ENCODE results near the gene UGT1A5. TPM values are rescaled to one million over a fixed set of nuclear protein-coding genes. Genes with fewer than 3 reads are reported as not detected.

UGT1A5 gene
- total and polyA plus RNA-seq, 2 of the 8 experiments (the other 6 are each of a cell fraction or from before 2014, with no cell fraction given): not detected

DNA sequence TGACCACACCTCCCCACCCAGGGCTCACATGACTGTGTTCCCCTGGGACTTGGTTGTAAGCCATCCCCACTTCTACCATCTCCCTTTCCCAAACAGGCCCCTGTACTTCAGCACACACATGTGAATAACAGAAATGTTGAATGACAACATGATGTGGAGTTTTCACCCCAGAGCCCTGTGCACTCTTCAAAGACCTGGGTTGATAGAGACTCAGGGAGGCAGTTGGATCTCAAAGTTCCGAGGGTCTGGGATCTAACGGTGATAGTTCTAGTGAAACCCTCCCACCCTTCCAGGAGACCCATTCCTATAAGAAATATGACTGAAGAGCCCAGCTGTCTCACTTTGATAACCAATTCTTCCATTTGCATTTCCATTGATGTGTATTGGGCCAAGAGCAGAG is 65.3 kb downstream of the UGT1A5 start, which contains the start of gene MROH2A:
TSS of gene MROH2A (plus strand) at position 301 of the 400 bp plus-strand sequence. CDS start 1,029 bp downstream, outside the sequence.
- no peak within 1 kb of the TSS for H3K4me3 ChIP-seq (ENCODE audit: extremely low read depth in 1 of 4, insufficient read depth in 2 of 4, low read depth in 3 of 4, low read length in 4 of 4)
- no peaks in the 10 kb centered on the region for H3K36me3 ChIP-seq (ENCODE audit: control insufficient read depth in 2 of 4, insufficient read depth in 4 of 4, low read length in 3 of 4)
- H2BK20ac ChIP-seq (ENCODE audit: low read length): no peak within 1 kb of the TSS
- no peak within 1 kb of the TSS for H4K91ac ChIP-seq (replicated peaks; ENCODE audit: insufficient read length, low read length)
- no peak within 1 kb of the TSS for H2BK12ac ChIP-seq (ENCODE audit: low read depth, low read length)
- H2BK15ac ChIP-seq (ENCODE audit: low read length): no peak within 1 kb of the TSS
- H3K4me2 ChIP-seq (ENCODE audit: insufficient read depth in 1 of 2, low read depth in 2 of 2, low read length in 2 of 2): no peak within 1 kb of the TSS
- H3K79me2 ChIP-seq (ENCODE audit: control insufficient read depth in 1 of 2, insufficient read depth in 2 of 2, low read length in 2 of 2): no peaks in the 10 kb centered on the region
- ChIA-PET POLR2A (ENCODE audit: partially characterized antibody) (interaction anchor here (1.0 kb wide), 1 partner anchor 10 kb away, joined by 3 read pairs; no protein-coding TSS in a partner anchor), CTCF (ENCODE audit: partially characterized antibody) (no interaction called here)
- H3K27ac ChIP-seq (ENCODE audit: low read depth, low read length): no peak within 1 kb of the TSS
- no peak within 1 kb of the TSS for H3K9ac ChIP-seq (replicated peaks in 1 of 4; ENCODE audit: extremely low read depth in 1 of 4, low read depth in 3 of 4, low read length in 3 of 4)
- no peak for TF ChIP-seq KDM4A (IDR thresholded peaks at IDR 0.05; ENCODE audit: low read depth, low read length, severe bottlenecking)
- TF ChIP-seq SP2 (IDR thresholded peaks at IDR 0.05; ENCODE audit: low read length): no peak
- TF ChIP-seq RXRA (IDR thresholded peaks at IDR 0.05; ENCODE audit: insufficient read depth, low read depth, low read length): no peak
- no peak for TF ChIP-seq JUND (IDR thresholded peaks at IDR 0.05; ENCODE audit: low read length)
- no peak for TF ChIP-seq EGR1 (IDR thresholded peaks at IDR 0.05; ENCODE audit: borderline replicate concordance, low read depth, low read length)
- H3K18ac ChIP-seq (ENCODE audit: extremely low read depth, low read length): no peak within 1 kb of the TSS
- H2AK5ac ChIP-seq (ENCODE audit: low read depth, low read length): no peak within 1 kb of the TSS
- H3K56ac ChIP-seq (replicated peaks; ENCODE audit: insufficient read length, low read depth, low read length): no peak within 1 kb of the TSS
- no peak for FAIRE-seq
- H3K14ac ChIP-seq (ENCODE audit: insufficient read length): no peak within 1 kb of the TSS
- H3K79me1 ChIP-seq (ENCODE audit: low read depth, low read length): no peaks in the 10 kb centered on the region
- H2AFZ ChIP-seq (ENCODE audit: low read length): no peak within 1 kb of the TSS
- H2BK5ac ChIP-seq (ENCODE audit: low read depth, low read length): no peak within 1 kb of the TSS
- H3K23me2 ChIP-seq (ENCODE audit: low read depth, low read length): no peaks in the 10 kb centered on the region; the same call in 1 of the 2 replicates
- no peak for DNase-seq (ENCODE audit: low read depth in 1 of 2, low spot score in 2 of 2)
- H4K8ac ChIP-seq (ENCODE audit: extremely low read depth, insufficient read depth, low read length): no peak within 1 kb of the TSS
- no peak within 1 kb of the TSS for H2BK120ac ChIP-seq (replicated peaks; ENCODE audit: low read depth, low read length)
- H3K4ac ChIP-seq (replicated peaks; ENCODE audit: insufficient read length, low read depth, low read length): no peak within 1 kb of the TSS
- H3K4me1 ChIP-seq (replicated peaks in 1 of 4; ENCODE audit: control insufficient read depth in 3 of 4, insufficient read depth in 4 of 4, low read length in 3 of 4): no peaks in the 10 kb centered on the region
- peaks cover 9 to 13% of the 10 kb centered on the region in 2 experiments; a peak in 3 of 4 replicates for H3K9me3 ChIP-seq (ENCODE audit: insufficient read depth in 2 of 2, low read depth in 1 of 2, low read length in 1 of 2)
- no peaks in the 10 kb centered on the region for H4K20me1 ChIP-seq (replicated peaks in 1 of 2; ENCODE audit: control insufficient read depth in 1 of 2, insufficient read depth in 2 of 2, low read length in 2 of 2)
- no peaks in the 10 kb centered on the region for H3K27me3 ChIP-seq (replicated peaks in 1 of 4; ENCODE audit: control insufficient read depth in 3 of 4, extremely low read depth in 1 of 4, insufficient read depth in 3 of 4, low read length in 3 of 4)
- no peak within 1 kb of the TSS for H3K23ac ChIP-seq (ENCODE audit: insufficient read length)
- no peak within 1 kb of the TSS for H4K5ac ChIP-seq (ENCODE audit: insufficient read length, low read depth, low read length)
- WGBS, 2 experiments (ENCODE audit: extremely low coverage in 1 of 2, insufficient coverage in 1 of 2, insufficient read length in 1 of 2, insufficient replicate concordance in 2 of 2, low coverage in 1 of 2, low lambda C conversion rate in 2 of 2, missing lambda C conversion rate in 1 of 2): 100% methylated on average over 2 of the region's 2 CpGs; no CpG with 5 or more reads in 1 of the 2 experiments

Data from H1 (cell line).